MM.1S (cell line): ENCODE data around the gene CNTN6.

Experiments
- DNase-seq: peaks from one replicate; pipeline ENCODE4 v3.0.0-alpha.2; 2015
- H2AFZ ChIP-seq: fragments of 300-600 bp; sonication (generic); 2 replicates; pipeline ENCODE4 v1.6.0; 2016; ENCODE audit warnings: antibody characterized with exemption, low read length
- H3F3A ChIP-seq: fragments of 300-600 bp; sonication (generic); 2 replicates; pipeline ENCODE4 v1.6.1; 2016; ENCODE audit warnings: mild to moderate bottlenecking, antibody characterized with exemption, low read length, moderate library complexity, mixed read lengths; ENCODE audit not compliant: insufficient read depth
- H3K27ac ChIP-seq: fragments of 300-600 bp; sonication (generic); 2 replicates; pipeline ENCODE4 v1.5.1; 2016; ENCODE audit warnings: mild to moderate bottlenecking, low read length
- H3K27me3 ChIP-seq: fragments of 300-600 bp; sonication (generic); replicated peaks from 2 replicates; pipeline ENCODE4 v1.6.0; 2016; ENCODE audit warnings: low read length; ENCODE audit not compliant: insufficient read depth
- H3K36me3 ChIP-seq: fragments of 300-600 bp; sonication (generic); replicated peaks from 2 replicates; pipeline ENCODE4 v1.6.1; 2016; ENCODE audit warnings: mild to moderate bottlenecking, low read length, mixed read lengths; ENCODE audit not compliant: insufficient read depth
- H3K4me1 ChIP-seq: fragments of 300-600 bp; sonication (generic); 2 replicates; pipeline ENCODE4 v1.6.1; 2016; ENCODE audit warnings: low read length, mixed read lengths
- H3K4me2 ChIP-seq: fragments of 300-600 bp; sonication (generic); 2 replicates; pipeline ENCODE4 v1.6.0; 2016; ENCODE audit warnings: low read depth, low read length
- H3K4me3 ChIP-seq: fragments of 300-600 bp; sonication (generic); 2 replicates; pipeline ENCODE4 v1.5.1; 2016; ENCODE audit warnings: low read length, mixed read lengths
- H3K79me2 ChIP-seq: fragments of 300-600 bp; sonication (generic); 2 replicates; pipeline ENCODE4 v1.6.1; 2016; ENCODE audit warnings: mixed run types, low read length, mixed read lengths
- H3K9ac ChIP-seq: fragments of 300-600 bp; sonication (generic); 2 replicates; pipeline ENCODE4 v1.6.1; 2016; ENCODE audit warnings: low read length, mixed read lengths
- H3K9me2 ChIP-seq: fragments of 300-600 bp; sonication (generic); replicated peaks from 2 replicates; pipeline ENCODE4 v1.6.1; 2016; ENCODE audit warnings: mild to moderate bottlenecking, low read length, mixed read lengths; ENCODE audit not compliant: insufficient read depth
- H3K9me3 ChIP-seq: fragments of 300-600 bp; sonication (generic); replicated peaks from 2 replicates; pipeline ENCODE4 v1.6.1; 2016; ENCODE audit warnings: mild to moderate bottlenecking, low read length, mixed read lengths; ENCODE audit not compliant: insufficient read depth
- H4K20me1 ChIP-seq: fragments of 300-600 bp; sonication (generic); 2 replicates; pipeline ENCODE4 v1.6.1; 2016; ENCODE audit warnings: mild to moderate bottlenecking, low read length, moderate library complexity, mixed read lengths; ENCODE audit not compliant: insufficient read depth
- EZH2 ChIP-seq: fragments of 300-600 bp; sonication (generic); optimal IDR thresholded peaks from 2 replicates; pipeline ENCODE3; 2017; ENCODE audit warnings: low read depth, mild to moderate bottlenecking, antibody characterized with exemption, low read length, mixed read lengths
- EZH2phosphoT487 ChIP-seq: fragments of 300-600 bp; sonication (generic); IDR thresholded peaks from 2 replicates; pipeline ENCODE4 v1.6.1; 2018; ENCODE audit warnings: antibody characterized with exemption, low read length
- TF ChIP-seq, protein P1 (sequence below): fragments of 300-600 bp; sonication (generic); IDR thresholded peaks from 2 replicates; pipeline ENCODE4 v1.5.1; 2016; ENCODE audit warnings: antibody characterized with exemption, low read length, mixed read lengths

Gene CNTN6

DNA sequence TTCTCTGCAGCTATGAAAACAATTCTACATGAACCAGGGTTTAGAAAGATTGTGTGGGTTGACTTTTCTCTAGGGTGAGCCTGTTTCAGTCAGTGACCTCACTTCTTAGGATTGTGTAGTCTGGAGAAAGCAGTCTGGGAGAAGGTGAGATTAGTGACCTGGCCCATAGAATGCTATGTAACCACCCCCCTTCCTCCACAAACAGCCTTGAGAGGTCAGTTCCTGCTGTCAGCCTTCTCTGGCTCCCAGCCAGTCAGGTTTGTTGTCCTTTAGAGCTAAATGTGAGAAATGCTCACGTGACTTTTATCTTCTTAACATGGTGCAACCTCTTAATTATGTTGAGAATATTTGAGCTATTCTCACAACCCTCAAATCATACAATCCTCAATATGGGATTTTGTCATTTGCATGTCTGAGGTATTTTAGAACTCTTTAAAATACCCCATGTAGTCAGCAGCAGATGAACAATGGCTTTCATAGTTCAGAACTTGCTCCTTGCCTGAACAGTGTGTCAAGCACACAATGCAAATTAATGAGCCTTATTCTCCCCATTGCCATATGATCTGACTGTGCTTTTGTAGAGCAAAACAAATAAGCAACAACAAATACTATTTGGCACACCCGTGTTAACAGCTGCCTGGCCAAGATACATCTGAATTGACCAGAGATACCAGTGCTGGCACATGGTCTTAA, 311.6 kb downstream of the CNTN6 start:
- no peaks in the 10 kb centered on the region for H3K36me3 ChIP-seq
- H3K4me2 ChIP-seq = no peak overlapping the region
- no peak overlapping the region for H3K9ac ChIP-seq
- no peaks in the 10 kb centered on the region for H4K20me1 ChIP-seq
- H3K4me1 ChIP-seq = no peaks in the 10 kb centered on the region
- H3F3A ChIP-seq = no peaks in the 10 kb centered on the region
- TF ChIP-seq EZH2phosphoT487 (no peak), EZH2 (no peak)
- TF ChIP-seq, protein P1, sequence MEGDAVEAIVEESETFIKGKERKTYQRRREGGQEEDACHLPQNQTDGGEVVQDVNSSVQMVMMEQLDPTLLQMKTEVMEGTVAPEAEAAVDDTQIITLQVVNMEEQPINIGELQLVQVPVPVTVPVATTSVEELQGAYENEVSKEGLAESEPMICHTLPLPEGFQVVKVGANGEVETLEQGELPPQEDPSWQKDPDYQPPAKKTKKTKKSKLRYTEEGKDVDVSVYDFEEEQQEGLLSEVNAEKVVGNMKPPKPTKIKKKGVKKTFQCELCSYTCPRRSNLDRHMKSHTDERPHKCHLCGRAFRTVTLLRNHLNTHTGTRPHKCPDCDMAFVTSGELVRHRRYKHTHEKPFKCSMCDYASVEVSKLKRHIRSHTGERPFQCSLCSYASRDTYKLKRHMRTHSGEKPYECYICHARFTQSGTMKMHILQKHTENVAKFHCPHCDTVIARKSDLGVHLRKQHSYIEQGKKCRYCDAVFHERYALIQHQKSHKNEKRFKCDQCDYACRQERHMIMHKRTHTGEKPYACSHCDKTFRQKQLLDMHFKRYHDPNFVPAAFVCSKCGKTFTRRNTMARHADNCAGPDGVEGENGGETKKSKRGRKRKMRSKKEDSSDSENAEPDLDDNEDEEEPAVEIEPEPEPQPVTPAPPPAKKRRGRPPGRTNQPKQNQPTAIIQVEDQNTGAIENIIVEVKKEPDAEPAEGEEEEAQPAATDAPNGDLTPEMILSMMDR = no peak
- no peaks in the 10 kb centered on the region for H3K9me2 ChIP-seq
- no peak overlapping the region for H2AFZ ChIP-seq
- no peaks in the 10 kb centered on the region for H3K79me2 ChIP-seq
- no peak overlapping the region for H3K4me3 ChIP-seq
- DNase-seq = no peak
- H3K27me3 ChIP-seq = no peaks in the 10 kb centered on the region
- H3K27ac ChIP-seq = no peak overlapping the region
- no peaks in the 10 kb centered on the region for H3K9me3 ChIP-seq

DNA sequence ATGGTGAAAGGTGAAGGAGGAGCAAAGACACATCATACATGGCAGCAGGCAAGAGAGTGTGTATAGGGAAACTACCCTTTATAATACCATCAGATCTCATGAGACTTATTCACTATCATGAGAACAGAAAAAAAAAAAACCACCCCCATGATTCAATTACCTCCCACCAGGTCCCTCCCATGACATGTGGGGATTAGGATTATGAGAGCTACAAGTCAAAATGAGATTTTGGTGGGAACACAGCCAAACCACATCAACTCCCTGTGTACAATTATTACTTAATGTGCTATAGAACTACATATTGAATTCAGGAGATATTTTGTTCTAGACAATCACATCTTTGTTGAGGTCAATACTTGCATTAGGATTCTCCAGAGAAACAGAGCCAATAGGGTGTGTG, 313.4 kb downstream of the CNTN6 start:
- DNase-seq = no peak
- no peak for TF ChIP-seq EZH2
- no peak for TF ChIP-seq EZH2phosphoT487
- TF ChIP-seq, protein P1 = no peak
- H3K9me3 ChIP-seq = no peaks in the 10 kb centered on the region
- no peaks in the 10 kb centered on the region for H3F3A ChIP-seq
- no peaks in the 10 kb centered on the region for H4K20me1 ChIP-seq
- H3K79me2 ChIP-seq = no peaks in the 10 kb centered on the region
- H3K4me2 ChIP-seq = no peak overlapping the region
- no peak overlapping the region for H3K9ac ChIP-seq
- no peaks in the 10 kb centered on the region for H3K9me2 ChIP-seq
- H3K36me3 ChIP-seq = no peaks in the 10 kb centered on the region
- H2AFZ ChIP-seq = no peak overlapping the region
- no peaks in the 10 kb centered on the region for H3K27me3 ChIP-seq
- no peak overlapping the region for H3K4me3 ChIP-seq
- H3K27ac ChIP-seq = no peak overlapping the region
- no peaks in the 10 kb centered on the region for H3K4me1 ChIP-seq

DNA sequence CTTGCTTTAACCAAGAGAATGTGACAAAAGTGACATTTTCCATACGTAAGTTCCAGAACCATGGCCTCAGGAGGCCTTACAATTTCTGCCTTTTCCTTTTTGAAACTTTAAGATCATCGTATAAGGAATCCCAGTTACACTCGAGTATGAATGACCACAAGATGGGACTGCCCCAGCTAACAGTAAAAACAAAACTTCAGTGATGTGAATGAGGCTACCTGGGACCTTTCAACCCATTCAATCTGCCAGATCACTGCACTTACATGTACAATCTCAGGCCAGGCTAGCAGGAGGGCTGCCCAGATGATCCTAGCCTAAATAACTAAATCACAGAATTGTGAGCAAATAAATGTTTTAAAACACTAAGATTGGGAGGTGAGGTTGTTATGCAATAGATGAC, 328.8 kb downstream of the CNTN6 start:
- H2AFZ ChIP-seq = no peak overlapping the region
- H3F3A ChIP-seq = no peaks in the 10 kb centered on the region
- no peaks in the 10 kb centered on the region for H3K36me3 ChIP-seq
- H3K79me2 ChIP-seq = no peaks in the 10 kb centered on the region
- H4K20me1 ChIP-seq = no peaks in the 10 kb centered on the region
- no peak overlapping the region for H3K4me3 ChIP-seq
- H3K9me2 ChIP-seq = no peaks in the 10 kb centered on the region
- no peak overlapping the region for H3K4me2 ChIP-seq
- H3K9ac ChIP-seq = no peak overlapping the region
- TF ChIP-seq EZH2phosphoT487 (no peak), EZH2 (no peak)
- TF ChIP-seq, protein P1 = no peak
- no peak overlapping the region for H3K27ac ChIP-seq
- no peak for DNase-seq
- no peaks in the 10 kb centered on the region for H3K27me3 ChIP-seq
- no peaks in the 10 kb centered on the region for H3K4me1 ChIP-seq
- H3K9me3 ChIP-seq = no peaks in the 10 kb centered on the region
